Fibroblast of lung (primary cell): Measurements from ENCODE around the gene LPIN1.

Experiments
- EZH2 ChIP-seq: IDR thresholded peaks from 2 replicates; pipeline ENCODE4 v1.5.1; 2012; ENCODE audit warnings: low read length, control low read depth, mild to moderate bottlenecking; ENCODE audit errors: missing control alignments
- TF ChIP-seq, protein P1 (sequence below), 2 donors: IDR thresholded peaks in 1 of 2; conservative IDR thresholded peaks in 1 of 2; 1 replicate in 1 of 2; 2 replicates in 1 of 2; pipeline ENCODE4 v1.5.1; 2011 to 2012; ENCODE audit warnings: low read length in 2 of 2, control low read depth in 1 of 2, inconsistent platforms in 1 of 2, low read depth in 1 of 2, mild to moderate bottlenecking in 1 of 2

- TF ChIP-seq, protein P1, sequence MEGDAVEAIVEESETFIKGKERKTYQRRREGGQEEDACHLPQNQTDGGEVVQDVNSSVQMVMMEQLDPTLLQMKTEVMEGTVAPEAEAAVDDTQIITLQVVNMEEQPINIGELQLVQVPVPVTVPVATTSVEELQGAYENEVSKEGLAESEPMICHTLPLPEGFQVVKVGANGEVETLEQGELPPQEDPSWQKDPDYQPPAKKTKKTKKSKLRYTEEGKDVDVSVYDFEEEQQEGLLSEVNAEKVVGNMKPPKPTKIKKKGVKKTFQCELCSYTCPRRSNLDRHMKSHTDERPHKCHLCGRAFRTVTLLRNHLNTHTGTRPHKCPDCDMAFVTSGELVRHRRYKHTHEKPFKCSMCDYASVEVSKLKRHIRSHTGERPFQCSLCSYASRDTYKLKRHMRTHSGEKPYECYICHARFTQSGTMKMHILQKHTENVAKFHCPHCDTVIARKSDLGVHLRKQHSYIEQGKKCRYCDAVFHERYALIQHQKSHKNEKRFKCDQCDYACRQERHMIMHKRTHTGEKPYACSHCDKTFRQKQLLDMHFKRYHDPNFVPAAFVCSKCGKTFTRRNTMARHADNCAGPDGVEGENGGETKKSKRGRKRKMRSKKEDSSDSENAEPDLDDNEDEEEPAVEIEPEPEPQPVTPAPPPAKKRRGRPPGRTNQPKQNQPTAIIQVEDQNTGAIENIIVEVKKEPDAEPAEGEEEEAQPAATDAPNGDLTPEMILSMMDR (conservative IDR thresholded peaks at IDR 0.05 in 1 of 2, IDR thresholded peaks at IDR 0.05 in 1 of 2; ENCODE audit: low read depth in 1 of 2, low read length in 2 of 2): no peak
- TF ChIP-seq EZH2: no peak
These were observed 3.1 kb upstream of the LPIN1 start for GRCh38 chr2:11743366-11743765.
